ENCODE measurements around the gene TRAF6. TPM values are rescaled to one million over a fixed set of nuclear protein-coding genes. Genes with fewer than 3 reads are reported as not detected.

Gene TRAF6
- total RNA-seq, 4 donors from 2014 or later, result 12.6 to 18.7 (median 18.6) TPM

DNA sequence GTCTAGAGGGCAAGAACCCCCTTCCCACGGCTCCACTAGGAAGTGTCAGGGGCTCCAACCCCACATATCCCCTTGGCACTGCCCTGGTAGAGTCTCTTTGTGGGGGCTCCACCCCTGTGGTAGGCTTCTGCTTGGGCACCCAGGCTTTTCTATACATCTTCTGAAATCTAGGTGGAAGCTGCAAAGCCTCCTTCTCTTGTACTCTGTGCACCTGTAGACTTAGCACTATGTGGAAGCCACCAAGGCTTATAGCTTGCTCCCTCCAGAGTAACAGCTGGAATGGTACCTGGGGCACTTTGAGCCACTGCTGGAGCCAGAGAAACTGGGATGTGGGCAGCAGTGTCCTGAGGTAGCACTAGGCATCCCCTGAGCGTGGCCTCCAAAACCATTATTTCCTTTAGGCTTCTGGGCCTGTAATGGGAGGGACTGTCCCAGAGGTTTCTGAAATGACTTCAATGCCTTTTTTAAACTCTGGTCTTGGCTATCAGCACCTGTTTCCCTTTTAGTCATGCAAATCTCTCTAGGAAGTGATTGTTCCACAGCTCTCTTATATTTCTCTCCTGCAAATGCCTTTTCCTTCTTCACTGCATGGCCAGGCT, 68.4 kb downstream of the TRAF6 start:
- no peak for DNase-seq (ENCODE audit: low spot score in 2 of 2)
- no peaks in the 10 kb centered on the region for H3K4me1 ChIP-seq
- TF ChIP-seq, protein P1, sequence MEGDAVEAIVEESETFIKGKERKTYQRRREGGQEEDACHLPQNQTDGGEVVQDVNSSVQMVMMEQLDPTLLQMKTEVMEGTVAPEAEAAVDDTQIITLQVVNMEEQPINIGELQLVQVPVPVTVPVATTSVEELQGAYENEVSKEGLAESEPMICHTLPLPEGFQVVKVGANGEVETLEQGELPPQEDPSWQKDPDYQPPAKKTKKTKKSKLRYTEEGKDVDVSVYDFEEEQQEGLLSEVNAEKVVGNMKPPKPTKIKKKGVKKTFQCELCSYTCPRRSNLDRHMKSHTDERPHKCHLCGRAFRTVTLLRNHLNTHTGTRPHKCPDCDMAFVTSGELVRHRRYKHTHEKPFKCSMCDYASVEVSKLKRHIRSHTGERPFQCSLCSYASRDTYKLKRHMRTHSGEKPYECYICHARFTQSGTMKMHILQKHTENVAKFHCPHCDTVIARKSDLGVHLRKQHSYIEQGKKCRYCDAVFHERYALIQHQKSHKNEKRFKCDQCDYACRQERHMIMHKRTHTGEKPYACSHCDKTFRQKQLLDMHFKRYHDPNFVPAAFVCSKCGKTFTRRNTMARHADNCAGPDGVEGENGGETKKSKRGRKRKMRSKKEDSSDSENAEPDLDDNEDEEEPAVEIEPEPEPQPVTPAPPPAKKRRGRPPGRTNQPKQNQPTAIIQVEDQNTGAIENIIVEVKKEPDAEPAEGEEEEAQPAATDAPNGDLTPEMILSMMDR (IDR thresholded peaks at IDR 0.05), result no peak
- TF ChIP-seq POLR2A (IDR thresholded peaks at IDR 0.05) (no peak), EP300 (IDR thresholded peaks at IDR 0.05) (no peak), POLR2AphosphoS5 (IDR thresholded peaks at IDR 0.05) (no peak)
- H3K36me3 ChIP-seq, result no peaks in the 10 kb centered on the region
- H3K27me3 ChIP-seq, result no peaks in the 10 kb centered on the region
- H3K4me3 ChIP-seq, result no peak overlapping the region
- no peak overlapping the region for H3K27ac ChIP-seq
- 92% methylated on average over 2 of the region's 2 CpGs for WGBS
- H3K9me3 ChIP-seq, result no peaks in the 10 kb centered on the region

DNA sequence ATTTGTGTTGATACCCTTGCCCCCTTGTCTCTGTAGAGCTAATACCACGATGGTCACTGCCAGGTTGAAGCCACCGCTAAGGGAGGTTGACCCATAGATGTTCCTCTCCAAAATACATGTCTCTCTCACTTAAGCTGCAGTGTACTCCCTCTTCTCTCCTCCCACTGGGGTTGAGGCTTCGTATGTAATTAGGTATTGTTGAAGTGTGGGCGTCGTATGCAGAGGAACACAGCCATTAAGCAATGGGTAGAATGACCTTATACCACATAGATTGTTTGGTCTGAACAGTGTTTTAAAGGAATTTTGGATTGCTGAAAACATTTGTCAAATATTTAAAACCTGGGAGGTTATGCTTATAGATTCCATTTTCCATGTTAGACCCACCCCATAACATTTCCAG, 71.9 kb downstream of the TRAF6 start:
- DNase-seq (ENCODE audit: low spot score in 2 of 2), result no peak
- no peak overlapping the region for H3K4me3 ChIP-seq
- peaks cover 9% of the 10 kb centered on the region for H3K4me1 ChIP-seq
- no peaks in the 10 kb centered on the region for H3K27me3 ChIP-seq
- H3K27ac ChIP-seq, result no peak overlapping the region
- 94% methylated on average over 5 of the region's 5 CpGs for WGBS
- no peaks in the 10 kb centered on the region for H3K9me3 ChIP-seq
- TF ChIP-seq POLR2A (IDR thresholded peaks at IDR 0.05), result no peak
- TF ChIP-seq, protein P1 (IDR thresholded peaks at IDR 0.05), result no peak
- TF ChIP-seq POLR2AphosphoS5 (IDR thresholded peaks at IDR 0.05), result no peak
- no peak for TF ChIP-seq EP300 (IDR thresholded peaks at IDR 0.05)
- H3K36me3 ChIP-seq, result no peaks in the 10 kb centered on the region

DNA sequence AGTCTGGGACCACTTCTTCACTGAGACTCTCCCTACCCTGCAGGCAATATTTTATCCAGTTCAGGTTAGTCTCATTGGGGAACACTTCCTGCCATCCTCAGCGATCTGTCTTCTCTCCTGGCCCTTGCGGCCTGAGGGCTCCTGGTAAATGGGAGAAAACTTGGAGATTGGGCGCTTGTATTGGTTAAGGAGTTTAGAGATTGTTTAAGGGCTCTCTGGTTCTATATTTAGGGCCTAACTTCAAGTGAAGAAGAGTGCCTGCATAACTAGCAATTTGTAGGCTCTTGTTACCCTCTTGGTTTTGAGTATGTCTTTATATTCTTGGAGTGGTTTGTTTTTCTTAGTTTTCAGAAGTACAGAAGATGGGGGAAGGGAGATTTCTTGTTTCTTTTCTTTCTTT, 72.7 kb downstream of the TRAF6 start:
- H3K9me3 ChIP-seq, result no peaks in the 10 kb centered on the region
- peaks cover 9% of the 10 kb centered on the region for H3K4me1 ChIP-seq
- no peaks in the 10 kb centered on the region for H3K36me3 ChIP-seq
- H3K4me3 ChIP-seq, result no peak overlapping the region
- H3K27me3 ChIP-seq, result no peaks in the 10 kb centered on the region
- 87% methylated on average over 3 of the region's 3 CpGs for WGBS
- TF ChIP-seq, protein P1 (IDR thresholded peaks at IDR 0.05), result no peak
- no peak for DNase-seq (ENCODE audit: low spot score in 2 of 2)
- H3K27ac ChIP-seq, result no peak overlapping the region

Other genes with a start within 250 kb of the TRAF6 start
- 10 to 100 TPM; 40.1 to 55.0 (median 46.6) TPM for gene COMMD9, start 220.8 kb downstream of the TRAF6 start, total RNA-seq
- 10 to 100 TPM in 1 of 4 donors, 1 to 10 TPM in 3; 2.2 to 10.9 (median 3.5) TPM for gene PRR5L, start 214.0 kb downstream of the TRAF6 start, total RNA-seq
- gene RAG1, start 57.7 kb upstream of the TRAF6 start, total RNA-seq, result under 1 TPM; 0.23 to 0.56 (median 0.39) TPM
- gene IFTAP, start 84.2 kb upstream of the TRAF6 start, total RNA-seq, result 10 to 100 TPM in 1 of 4 donors, 1 to 10 TPM in 3; 6.6 to 17.8 (median 8.8) TPM
- gene RAG2, start 88.0 kb upstream of the TRAF6 start, total RNA-seq, result not detected

Data from suprapubic skin (tissue), 4 donors.